Measurements from ENCODE around the gene SEZ6L2. TPM values are rescaled to one million over a fixed set of nuclear protein-coding genes. Genes with fewer than 3 reads are reported as not detected.

SEZ6L2 gene
- total and polyA plus RNA-seq, 2 of the 8 experiments (the other 6 are each of a cell fraction or from before 2014, with no cell fraction given) = 43.5 to 47.7 TPM

- TF ChIP-seq, protein P1, sequence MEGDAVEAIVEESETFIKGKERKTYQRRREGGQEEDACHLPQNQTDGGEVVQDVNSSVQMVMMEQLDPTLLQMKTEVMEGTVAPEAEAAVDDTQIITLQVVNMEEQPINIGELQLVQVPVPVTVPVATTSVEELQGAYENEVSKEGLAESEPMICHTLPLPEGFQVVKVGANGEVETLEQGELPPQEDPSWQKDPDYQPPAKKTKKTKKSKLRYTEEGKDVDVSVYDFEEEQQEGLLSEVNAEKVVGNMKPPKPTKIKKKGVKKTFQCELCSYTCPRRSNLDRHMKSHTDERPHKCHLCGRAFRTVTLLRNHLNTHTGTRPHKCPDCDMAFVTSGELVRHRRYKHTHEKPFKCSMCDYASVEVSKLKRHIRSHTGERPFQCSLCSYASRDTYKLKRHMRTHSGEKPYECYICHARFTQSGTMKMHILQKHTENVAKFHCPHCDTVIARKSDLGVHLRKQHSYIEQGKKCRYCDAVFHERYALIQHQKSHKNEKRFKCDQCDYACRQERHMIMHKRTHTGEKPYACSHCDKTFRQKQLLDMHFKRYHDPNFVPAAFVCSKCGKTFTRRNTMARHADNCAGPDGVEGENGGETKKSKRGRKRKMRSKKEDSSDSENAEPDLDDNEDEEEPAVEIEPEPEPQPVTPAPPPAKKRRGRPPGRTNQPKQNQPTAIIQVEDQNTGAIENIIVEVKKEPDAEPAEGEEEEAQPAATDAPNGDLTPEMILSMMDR (IDR thresholded peaks at IDR 0.05; ENCODE audit: control extremely low read depth in 1 of 3, insufficient read depth in 1 of 3, low read depth in 1 of 3, low read length in 3 of 3) = no peak
- TF ChIP-seq BRCA1 (IDR thresholded peaks at IDR 0.05; ENCODE audit: low read depth, low read length) (no peak), SP1 (IDR thresholded peaks at IDR 0.05; ENCODE audit: low read depth, low read length) (no peak)
Measured at GRCh38 chr16:29857133-29857760, 42.1 kb downstream of the SEZ6L2 start (continued).
